Measurements from ENCODE around the gene ROPN1B. TPM values are rescaled to one million over a fixed set of nuclear protein-coding genes. Genes with fewer than 3 reads are reported as not detected.

Gene ROPN1B
- total and polyA plus RNA-seq, 2 experiments from 2014 or later = not detected

DNA sequence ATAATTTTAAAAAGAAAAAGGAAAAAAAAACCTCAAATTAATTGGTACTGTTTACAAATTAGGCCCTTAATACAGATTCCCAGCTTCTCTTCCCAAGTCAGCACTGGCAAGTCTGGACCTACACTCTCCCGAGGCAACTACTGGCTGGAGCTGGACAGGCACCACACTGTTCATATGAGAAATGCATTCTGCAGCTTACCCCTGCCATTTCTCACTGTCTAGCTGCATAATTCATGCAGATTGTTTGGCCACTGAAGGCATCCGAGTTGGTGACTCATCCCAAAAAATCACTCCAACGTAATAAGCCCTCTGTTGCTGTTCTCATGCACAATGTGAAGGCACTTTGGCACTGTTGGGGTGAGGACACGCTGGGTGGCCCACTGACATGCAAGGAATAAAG lies 45.3 kb downstream of the ROPN1B start:
- H3K27ac ChIP-seq (ENCODE audit: low read depth) = no peak overlapping the region
- H3K4me1 ChIP-seq (ENCODE audit: insufficient read depth) = no peaks in the 10 kb centered on the region; the same call in 1 of the 2 replicates
- no peaks in the 10 kb centered on the region for H3F3A ChIP-seq (replicated peaks; ENCODE audit: low read depth)
- no peak overlapping the region for H2AFZ ChIP-seq
- DNase-seq (ENCODE audit: low spot score) (no peak), ATAC-seq (peak; percentile 34)
- no peak overlapping the region for H3K4me2 ChIP-seq
- TF ChIP-seq JUNB (IDR thresholded peaks at IDR 0.05; ENCODE audit: unreplicated experiment) = no peak
- TF ChIP-seq ZNF331 (CRISPR knock-in tag; IDR thresholded peaks at IDR 0.05; ENCODE audit: low read depth) = no peak
- TF ChIP-seq CREB1 (CRISPR knock-in tag; IDR thresholded peaks at IDR 0.05; ENCODE audit: low read depth) = no peak
- no peak for TF ChIP-seq EZH2phosphoT487 (IDR thresholded peaks at IDR 0.05; ENCODE audit: unreplicated experiment)
- Mint-ChIP-seq H3K36me3 (ENCODE audit: low read depth) (0 out of 3 replicates have a peak, but pooled peaks cover 4% of the 10 kb centered on the region), H3K4me1 (peaks cover 15% of the 10 kb centered on the region), H3K9me3 (no peaks in the 10 kb centered on the region), H3K4me3 (no peak overlapping the region), H3K27ac (peak overlapping the region; percentile 15; the same call in 1 of the 2 replicates), H3K27me3 (ENCODE audit: insufficient read depth, low read depth, poor library complexity) (peaks cover 5% of the 10 kb centered on the region)
- H3K27me3 ChIP-seq (ENCODE audit: insufficient read depth) = no peaks in the 10 kb centered on the region
- H3K79me2 ChIP-seq (replicated peaks; ENCODE audit: insufficient read depth) = no peaks in the 10 kb centered on the region
- H3K4me3 ChIP-seq = no peak overlapping the region
- H4K20me1 ChIP-seq (replicated peaks; ENCODE audit: insufficient read depth) = no peaks in the 10 kb centered on the region
- H3K9me2 ChIP-seq (ENCODE audit: insufficient read depth) = no peaks in the 10 kb centered on the region
- no peaks in the 10 kb centered on the region for H3K36me3 ChIP-seq (ENCODE audit: insufficient read depth)

- H3K4me1 Mint-ChIP-seq = peaks cover 15% of the 10 kb centered on the region
- no peak overlapping the region for H3K4me3 ChIP-seq
- ATAC-seq (no peak), DNase-seq (ENCODE audit: low spot score) (no peak)
- no peak overlapping the region for H3K4me3 Mint-ChIP-seq
- H3K36me3 Mint-ChIP-seq (ENCODE audit: low read depth) = 0 out of 3 replicates have a peak, but pooled peaks cover 4% of the 10 kb centered on the region
- H3K36me3 ChIP-seq (ENCODE audit: insufficient read depth) = no peaks in the 10 kb centered on the region
- H3K4me2 ChIP-seq = no peak overlapping the region
- H3K27ac Mint-ChIP-seq = no peak overlapping the region
- H2AFZ ChIP-seq = no peak overlapping the region
- H3K27ac ChIP-seq (ENCODE audit: low read depth) = no peak overlapping the region
- H4K20me1 ChIP-seq (replicated peaks; ENCODE audit: insufficient read depth) = no peaks in the 10 kb centered on the region
- peaks cover under 1% of the 10 kb centered on the region; the same call in 1 of the 2 replicates for H3K4me1 ChIP-seq (ENCODE audit: insufficient read depth)
- no peaks in the 10 kb centered on the region for H3F3A ChIP-seq (replicated peaks; ENCODE audit: low read depth)
- H3K9me3 Mint-ChIP-seq = no peaks in the 10 kb centered on the region
- H3K27me3 Mint-ChIP-seq (ENCODE audit: insufficient read depth, low read depth, poor library complexity) = peaks cover 5% of the 10 kb centered on the region
- H3K79me2 ChIP-seq (replicated peaks; ENCODE audit: insufficient read depth) = no peaks in the 10 kb centered on the region
- H3K27me3 ChIP-seq (ENCODE audit: insufficient read depth) = no peaks in the 10 kb centered on the region
- peaks cover 5% of the 10 kb centered on the region; the same call in 1 of the 2 replicates for H3K9me2 ChIP-seq (ENCODE audit: insufficient read depth)
- TF ChIP-seq STAT1 (IDR thresholded peaks at IDR 0.05; ENCODE audit: unreplicated experiment) (no peak), REST (IDR thresholded peaks at IDR 0.05; ENCODE audit: unreplicated experiment) (no peak), POLR2AphosphoS5 (IDR thresholded peaks at IDR 0.05; ENCODE audit: low read depth) (no peak), ZNF462 (CRISPR knock-in tag; IDR thresholded peaks at IDR 0.05) (no peak), EZH2 (IDR thresholded peaks at IDR 0.05; ENCODE audit: low read depth, unreplicated experiment) (no peak), ZNF114 (CRISPR knock-in tag; IDR thresholded peaks at IDR 0.05) (no peak), NANOG (IDR thresholded peaks at IDR 0.05; ENCODE audit: borderline replicate concordance) (no peak), ETS1 (IDR thresholded peaks at IDR 0.05) (no peak), ZNF331 (CRISPR knock-in tag; IDR thresholded peaks at IDR 0.05; ENCODE audit: low read depth) (no peak)
Observed at GRCh38 chr3:126015075-126015474, 46.1 kb downstream of the ROPN1B start.

Data from GM23338 (cell line).